ENCODE measurements around the gene SMAP1. TPM values are rescaled to one million over a fixed set of nuclear protein-coding genes. Genes with fewer than 3 reads are reported as not detected.

SMAP1 gene
- total RNA-seq, 1 donor from 2014 or later = 35.3 TPM

GRCh38 chr6:70843328-70843918 lies 175.7 kb downstream of the SMAP1 start:
- ATAC-seq = no peak

GRCh38 chr6:70844301-70844700 lies 176.6 kb downstream of the SMAP1 start:
- ATAC-seq = no peak

GRCh38 chr6:70846207-70846835 lies 178.6 kb downstream of the SMAP1 start:
- ATAC-seq = peak; percentile 96

- no peak for ATAC-seq
These were observed 179.7 kb downstream of the SMAP1 start for GRCh38 chr6:70847106-70848084.

GRCh38 chr6:70849348-70850069 lies 181.8 kb downstream of the SMAP1 start:
- no peak for ATAC-seq

- no peak for ATAC-seq
These were observed 185.1 kb downstream of the SMAP1 start for GRCh38 chr6:70852667-70853246.

- ATAC-seq = no peak
These were observed 189.8 kb downstream of the SMAP1 start for GRCh38 chr6:70857387-70858077.

GRCh38 chr6:70860045-70860444 lies 192.4 kb downstream of the SMAP1 start:
- no peak for ATAC-seq

- no peak for ATAC-seq
These were observed 193.2 kb downstream of the SMAP1 start for GRCh38 chr6:70860920-70861319.

GRCh38 chr6:70863343-70863742 lies 195.7 kb downstream of the SMAP1 start:
- ATAC-seq = no peak

GRCh38 chr6:70864401-70864800 lies 196.7 kb downstream of the SMAP1 start:
- ATAC-seq = no peak

- ATAC-seq = no peak
These were observed 204.8 kb downstream of the SMAP1 start for GRCh38 chr6:70872469-70872868.

- ATAC-seq = no peak
These were observed 206.7 kb downstream of the SMAP1 start for GRCh38 chr6:70874181-70874913.

GRCh38 chr6:70879496-70879895 lies 211.8 kb downstream of the SMAP1 start:
- no peak for ATAC-seq

- ATAC-seq = peak; percentile 81
These were observed 216.6 kb downstream of the SMAP1 start for GRCh38 chr6:70884074-70884983.

GRCh38 chr6:70886071-70886470 lies 218.4 kb downstream of the SMAP1 start:
- ATAC-seq = no peak

GRCh38 chr6:70886661-70887060 lies 219.0 kb downstream of the SMAP1 start:
- peak; percentile 30 for ATAC-seq

- ATAC-seq = no peak
These were observed 221.6 kb downstream of the SMAP1 start for GRCh38 chr6:70889270-70889669.

- no peak for ATAC-seq
These were observed 226.3 kb downstream of the SMAP1 start for GRCh38 chr6:70894001-70894400.

- no peak for ATAC-seq
These were observed 232.4 kb downstream of the SMAP1 start for GRCh38 chr6:70900047-70900446.

Data from esophagus mucosa (tissue), 1 donor.